Gastroesophageal sphincter (tissue), 3 donors: ENCODE data around the gene CTNNB1.

Source experiments
- EP300 ChIP-seq: sonication (generic); formaldehyde crosslinking; IDR thresholded peaks from one replicate; pipeline ENCODE4 v1.6.1; 2017; ENCODE audit warnings: antibody characterized with exemption, mild to moderate bottlenecking
- TF ChIP-seq, protein P1 (sequence below), 4 experiments: fragments of 200-600 bp in 2 of 4; fragments of 450-650 bp in 2 of 4; sonication (generic) in 1 of 4; IDR thresholded peaks; one replicate each; pipeline ENCODE4 v1.5.1; 2017 to 2019; ENCODE audit warnings: antibody characterized with exemption in 4 of 4, mild to moderate bottlenecking in 2 of 4, moderate library complexity in 2 of 4

DNA sequence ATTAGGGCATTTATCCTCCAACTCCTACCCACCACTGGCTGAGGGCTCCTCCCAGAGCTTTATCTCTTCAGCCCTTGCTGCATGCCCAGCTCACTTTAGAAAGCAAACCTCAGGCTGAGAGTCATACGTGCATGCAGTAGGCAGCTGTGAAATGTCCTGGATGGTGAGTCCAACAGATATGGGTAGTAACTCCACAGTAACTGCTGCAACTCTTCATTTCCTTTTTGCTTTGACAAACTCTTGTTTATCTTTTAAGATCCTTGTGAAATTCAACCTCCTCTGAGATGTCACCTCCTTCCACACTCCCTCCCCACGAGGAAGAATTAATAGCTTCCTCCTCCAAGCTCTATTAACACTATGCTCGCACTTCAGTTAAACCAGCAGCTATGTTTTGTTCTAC lies 35.9 kb upstream of the CTNNB1 start:
- TF ChIP-seq, protein P1, sequence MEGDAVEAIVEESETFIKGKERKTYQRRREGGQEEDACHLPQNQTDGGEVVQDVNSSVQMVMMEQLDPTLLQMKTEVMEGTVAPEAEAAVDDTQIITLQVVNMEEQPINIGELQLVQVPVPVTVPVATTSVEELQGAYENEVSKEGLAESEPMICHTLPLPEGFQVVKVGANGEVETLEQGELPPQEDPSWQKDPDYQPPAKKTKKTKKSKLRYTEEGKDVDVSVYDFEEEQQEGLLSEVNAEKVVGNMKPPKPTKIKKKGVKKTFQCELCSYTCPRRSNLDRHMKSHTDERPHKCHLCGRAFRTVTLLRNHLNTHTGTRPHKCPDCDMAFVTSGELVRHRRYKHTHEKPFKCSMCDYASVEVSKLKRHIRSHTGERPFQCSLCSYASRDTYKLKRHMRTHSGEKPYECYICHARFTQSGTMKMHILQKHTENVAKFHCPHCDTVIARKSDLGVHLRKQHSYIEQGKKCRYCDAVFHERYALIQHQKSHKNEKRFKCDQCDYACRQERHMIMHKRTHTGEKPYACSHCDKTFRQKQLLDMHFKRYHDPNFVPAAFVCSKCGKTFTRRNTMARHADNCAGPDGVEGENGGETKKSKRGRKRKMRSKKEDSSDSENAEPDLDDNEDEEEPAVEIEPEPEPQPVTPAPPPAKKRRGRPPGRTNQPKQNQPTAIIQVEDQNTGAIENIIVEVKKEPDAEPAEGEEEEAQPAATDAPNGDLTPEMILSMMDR (IDR thresholded peaks at IDR 0.05) = no peak
- no peak for TF ChIP-seq EP300
